H1 (cell line): ENCODE results near the gene FRMD5. TPM values are rescaled to one million over a fixed set of nuclear protein-coding genes. Genes with fewer than 3 reads are reported as not detected.
A peak's percentile ranks its signal among the peaks of the same experiment; 100 is the strongest.

Experiments used
- CTCF ChIA-PET: fragments of 300-600 bp; sonication (Branson Sonifier 250); formaldehyde crosslinking; loops from one replicate; lab custom pipeline; 2021; ENCODE audit not compliant: partially characterized antibody; lab: Charles Lee
- POLR2A ChIA-PET: fragments of 300-600 bp; sonication (Branson Sonifier 250); formaldehyde crosslinking; loops from one replicate; lab custom pipeline; 2021; ENCODE audit warnings: inconsistent platforms; ENCODE audit not compliant: partially characterized antibody; lab: Charles Lee
- DNase-seq, 2 experiments: peaks; one replicate each; pipeline versions ENCODE4 v3.0.0 to v3.0.0-alpha.2; 2010 to 2022; ENCODE audit warnings: low spot score in 2 of 2, low read depth in 1 of 2, mixed read lengths in 1 of 2
- FAIRE-seq: peaks from 2 replicates; lab custom pipeline; 2011; peaks lifted over from hg19 to GRCh38; lab: Jason Lieb, UNC
- H2AFZ ChIP-seq: 2 replicates; pipeline ENCODE4 v1.8.1; 2012; ENCODE audit warnings: low read length, inconsistent platforms
- H2AK5ac ChIP-seq: 2 replicates; pipeline ENCODE4 v1.6.1; 2013; ENCODE audit warnings: low read depth, low read length
- H2BK120ac ChIP-seq: replicated peaks from 2 replicates; pipeline ENCODE3; 2013; ENCODE audit warnings: low read depth, low read length, inconsistent platforms
- H2BK12ac ChIP-seq: 2 replicates; pipeline ENCODE4 v1.6.1; 2013; ENCODE audit warnings: low read depth, low read length
- H2BK15ac ChIP-seq: 2 replicates; pipeline ENCODE4 v1.6.1; 2013; ENCODE audit warnings: low read length
- H2BK20ac ChIP-seq: 2 replicates; pipeline ENCODE4 v1.6.1; 2013; ENCODE audit warnings: low read length
- H2BK5ac ChIP-seq: 2 replicates; pipeline ENCODE4 v1.6.1; 2013; ENCODE audit warnings: low read depth, low read length
- H3K14ac ChIP-seq: 2 replicates; pipeline ENCODE4 v1.6.1; 2013; ENCODE audit warnings: inconsistent platforms; ENCODE audit not compliant: insufficient read length
- H3K18ac ChIP-seq: 2 replicates; pipeline ENCODE4 v1.6.1; 2013; ENCODE audit warnings: low read length; ENCODE audit errors: extremely low read depth
- H3K23ac ChIP-seq: 2 replicates; pipeline ENCODE4 v1.6.1; 2013; ENCODE audit warnings: inconsistent platforms; ENCODE audit not compliant: insufficient read length
- H3K23me2 ChIP-seq: 2 replicates; pipeline ENCODE4 v1.6.1; 2013; ENCODE audit warnings: low read depth, low read length
- H3K27ac ChIP-seq: 2 replicates; pipeline ENCODE4 v1.6.1; 2011; ENCODE audit warnings: low read depth, low read length, inconsistent platforms
- H3K27me3 ChIP-seq, 4 experiments: replicated peaks in 1 of 4; 1 replicate in 1 of 4; 2 replicates in 3 of 4; pipeline versions ENCODE4 v1.6.1 to v1.8.1; 2011 to 2013; ENCODE audit warnings: low read length in 3 of 4, mild to moderate bottlenecking in 3 of 4, inconsistent platforms in 2 of 4, mixed read lengths in 2 of 4, moderate library complexity in 1 of 4; ENCODE audit not compliant: control insufficient read depth in 3 of 4, insufficient read depth in 3 of 4; ENCODE audit errors: extremely low read depth in 1 of 4
- H3K36me3 ChIP-seq, 4 experiments: 2 replicates each; pipeline versions ENCODE4 v1.6.1 to v1.8.1; 2011 to 2013; ENCODE audit warnings: mild to moderate bottlenecking in 4 of 4, low read length in 3 of 4, moderate library complexity in 2 of 4, control low read depth in 1 of 4, inconsistent platforms in 1 of 4; ENCODE audit not compliant: insufficient read depth in 4 of 4, control insufficient read depth in 2 of 4
- H3K4ac ChIP-seq: replicated peaks from 2 replicates; pipeline ENCODE3; 2013; ENCODE audit warnings: low read length, low read depth, mixed read lengths, inconsistent platforms; ENCODE audit not compliant: insufficient read length
- H3K4me1 ChIP-seq, 4 experiments: replicated peaks in 1 of 4; 1 replicate in 1 of 4; 2 replicates in 3 of 4; pipeline versions ENCODE4 v1.6.1 to v1.8.1; 2011 to 2013; ENCODE audit warnings: low read length in 3 of 4, inconsistent platforms in 2 of 4, mixed read lengths in 1 of 4; ENCODE audit not compliant: insufficient read depth in 4 of 4, control insufficient read depth in 3 of 4
- H3K4me2 ChIP-seq, 2 experiments: 2 replicates each; pipeline versions ENCODE4 v1.6.1 to v1.8.1; 2011 to 2013; ENCODE audit warnings: low read depth in 2 of 2, low read length in 2 of 2, control low read depth in 1 of 2, inconsistent platforms in 1 of 2, mild to moderate bottlenecking in 1 of 2; ENCODE audit not compliant: insufficient read depth in 1 of 2
- H3K4me3 ChIP-seq, 4 experiments: fragments of 200-600, 300-600 bp in 1 of 4; sonication (generic), shearing (Covaris generic), sonication (Bioruptor Twin) in 1 of 4; 2 replicates each; pipeline versions ENCODE4 v1.5.1 to v1.8.1; 2011 to 2016; ENCODE audit warnings: low read length in 4 of 4, low read depth in 3 of 4, control low read depth in 2 of 4, inconsistent platforms in 2 of 4, mild to moderate bottlenecking in 2 of 4, mixed read lengths in 1 of 4, moderate library complexity in 1 of 4; ENCODE audit not compliant: insufficient read depth in 2 of 4; ENCODE audit errors: extremely low read depth in 1 of 4
- H3K56ac ChIP-seq: replicated peaks from 2 replicates; pipeline ENCODE3; 2013; ENCODE audit warnings: low read depth, mild to moderate bottlenecking, mixed read lengths, low read length, inconsistent platforms; ENCODE audit not compliant: insufficient read length
- H3K79me1 ChIP-seq: 2 replicates; pipeline ENCODE4 v1.6.1; 2013; ENCODE audit warnings: low read depth, low read length, control low read depth
- H3K79me2 ChIP-seq, 2 experiments: 2 replicates each; pipeline versions ENCODE4 v1.6.1 to v1.8.1; 2012 to 2013; ENCODE audit warnings: low read length in 2 of 2, mild to moderate bottlenecking in 2 of 2, inconsistent platforms in 1 of 2; ENCODE audit not compliant: insufficient read depth in 2 of 2, control insufficient read depth in 1 of 2
- H3K9ac ChIP-seq, 4 experiments: replicated peaks in 1 of 4; 1 replicate in 1 of 4; 2 replicates in 3 of 4; pipeline versions ENCODE4 v1.6.1 to v1.8.1; 2011 to 2013; ENCODE audit warnings: low read depth in 3 of 4, low read length in 3 of 4, control low read depth in 2 of 4, mild to moderate bottlenecking in 2 of 4, moderate library complexity in 2 of 4, inconsistent platforms in 1 of 4; ENCODE audit errors: extremely low read depth in 1 of 4
- H3K9me3 ChIP-seq, 2 experiments: 2 replicates each; pipeline versions ENCODE4 v1.6.1 to v1.8.1; 2012 to 2013; ENCODE audit warnings: mild to moderate bottlenecking in 2 of 2, moderate library complexity in 2 of 2, control low read depth in 1 of 2, inconsistent platforms in 1 of 2, low read depth in 1 of 2, low read length in 1 of 2, mixed read lengths in 1 of 2; ENCODE audit not compliant: insufficient read depth in 2 of 2
- H4K20me1 ChIP-seq, 2 experiments: replicated peaks in 1 of 2; 2 replicates each; pipeline versions ENCODE3 to v1.8.1; 2011 to 2013; ENCODE audit warnings: inconsistent platforms in 2 of 2, low read length in 2 of 2, mild to moderate bottlenecking in 1 of 2; ENCODE audit not compliant: insufficient read depth in 2 of 2, control insufficient read depth in 1 of 2
- H4K5ac ChIP-seq: 2 replicates; pipeline ENCODE4 v1.6.1; 2013; ENCODE audit warnings: low read length, low read depth, mixed read lengths, inconsistent platforms; ENCODE audit not compliant: insufficient read length
- H4K8ac ChIP-seq: 2 replicates; pipeline ENCODE4 v1.8.0; 2013; ENCODE audit warnings: mild to moderate bottlenecking, moderate library complexity, low read length, inconsistent platforms; ENCODE audit not compliant: insufficient read depth; ENCODE audit errors: extremely low read depth
- H4K91ac ChIP-seq: replicated peaks from 2 replicates; pipeline ENCODE3; 2013; ENCODE audit warnings: low read length, mixed read lengths, inconsistent platforms; ENCODE audit not compliant: insufficient read length
- BACH1 ChIP-seq: IDR thresholded peaks from 2 replicates; pipeline ENCODE4 v1.6.1; 2012; ENCODE audit warnings: low read length, improper control_type of control experiment
- CBX8 ChIP-seq: fragments of 300-800, 300-1000 bp; sonication (generic); IDR thresholded peaks from 2 replicates; pipeline ENCODE4 v1.7.1; 2016; ENCODE audit warnings: low read depth, low read length, borderline replicate concordance
- KDM5A ChIP-seq: fragments of 200-600 bp; IDR thresholded peaks from 2 replicates; pipeline ENCODE4 v1.7.1; 2012; ENCODE audit warnings: mild to moderate bottlenecking, low read length, inconsistent platforms, mixed read lengths
- MAFK ChIP-seq: IDR thresholded peaks from 2 replicates; pipeline ENCODE4 v1.6.1; 2012; ENCODE audit warnings: low read depth, mild to moderate bottlenecking, improper control_type of control experiment, low read length
- YY1 ChIP-seq: IDR thresholded peaks from 2 replicates; pipeline ENCODE4 v1.6.1; 2011; ENCODE audit warnings: low read depth, mild to moderate bottlenecking, low read length
- WGBS, 2 experiments: shearing (Covaris generic) in 1 of 2; methylation state at CpG; one replicate each; pipeline versions ENCODE4 v1.1.6 to v1.1.7; 2013 to 2015; ENCODE audit warnings: low lambda C conversion rate in 2 of 2, mixed read lengths in 2 of 2, inconsistent platforms in 1 of 2, low coverage in 1 of 2, missing lambda C conversion rate in 1 of 2; ENCODE audit not compliant: insufficient replicate concordance in 2 of 2, insufficient coverage in 1 of 2, insufficient read length in 1 of 2; ENCODE audit errors: extremely low coverage in 1 of 2, missing lambda C conversion rate in 1 of 2; 5-methylcytosine and 5-hydroxymethylcytosine counted together
- polyA plus RNA-seq, 7 experiments: library from polyadenylated mRNA; depleted of rRNA in 3 of 7; stranded (reverse) in 5 of 7; unstranded in 2 of 7; fragments of >200 nt in 5 of 7; fragments of 200-250 nt in 2 of 7; gene quantifications; 1 replicate in 5 of 7; 2 replicates in 1 of 7; 4 replicates in 1 of 7; pipeline versions ENCODE4 v1.2.1 to v1.2.3, GENCODE V29; 2011 to 2013; ENCODE audit warnings: missing spikeins in 2 of 7, mixed read lengths in 2 of 7
- total RNA-seq: library from RNA; stranded (reverse); fragmentation: NEBNext Ultra II Directional; extraction: Animal tissue kit (Norgen Biotek cat#: 25700); gene quantifications from 2 replicates; pipeline ENCODE4 v1.2.1, GENCODE V29; 2021

The FRMD5 gene
- total and polyA plus RNA-seq, 2 of the 8 experiments (the other 6 are each of a cell fraction or from before 2014, with no cell fraction given): 10.1 to 12.6 TPM

DNA sequence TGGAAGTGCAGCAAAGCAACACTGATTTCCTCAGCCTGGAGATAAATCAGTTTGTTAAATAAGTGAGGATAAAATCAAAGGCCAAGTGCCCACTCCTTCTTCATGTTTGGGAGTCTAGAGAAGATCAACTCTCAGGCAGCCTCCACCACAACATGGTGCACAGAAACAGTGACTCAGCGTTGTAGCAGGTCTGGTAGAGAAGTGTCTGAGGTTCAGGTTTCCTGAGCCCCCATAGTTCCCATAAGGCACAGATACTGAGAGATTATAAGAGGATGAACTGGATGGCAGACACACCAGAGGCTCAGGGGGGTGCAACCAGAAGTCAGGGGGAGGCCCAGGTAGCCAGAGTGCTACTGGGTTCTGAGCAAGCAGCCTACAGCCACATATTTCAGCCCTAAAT lies 166.7 kb downstream of the FRMD5 start:
- no peak overlapping the region for H4K5ac ChIP-seq
- H2AK5ac ChIP-seq: no peak overlapping the region
- H2AFZ ChIP-seq: no peak overlapping the region

More for the DNA sequence above, 166.7 kb downstream of the FRMD5 start:
- peaks cover 0 to 3% (median 0%) of the 10 kb centered on the region in 4 experiments; a peak in 1 of 7 replicates for H3K4me1 ChIP-seq
- no peak overlapping the region for H4K91ac ChIP-seq
- H3K4me3 ChIP-seq: no peak overlapping the region
- no peak overlapping the region for H3K27ac ChIP-seq
- no peaks in the 10 kb centered on the region; a peak in 1 of 4 replicates for H3K9me3 ChIP-seq
- FAIRE-seq: no peak
- WGBS, 2 experiments: 83% methylated on average over 1 of the region's 1 CpG; no CpG with 5 or more reads in 1 of the 2 experiments
- no peak overlapping the region for H2BK12ac ChIP-seq
- no peak overlapping the region for H3K9ac ChIP-seq
- TF ChIP-seq CBX8: no peak
- no peak for TF ChIP-seq KDM5A
- TF ChIP-seq MAFK: 0 out of 2 replicates have a peak, but pooled peaks have one; percentile 31
- TF ChIP-seq YY1: no peak
- peak; percentile 64 for TF ChIP-seq BACH1
- H3K79me2 ChIP-seq: 0 out of 4 replicates have a peak, but pooled peaks cover 0 to 2% of the 10 kb centered on the region in 2 experiments
- no peaks in the 10 kb centered on the region for H4K20me1 ChIP-seq
- H2BK20ac ChIP-seq: no peak overlapping the region
- no peak overlapping the region for H3K18ac ChIP-seq
- H3K36me3 ChIP-seq: no peaks in the 10 kb centered on the region
- H2BK15ac ChIP-seq: no peak overlapping the region
- H3K14ac ChIP-seq: no peak overlapping the region
- ChIA-PET POLR2A (no interaction called here), CTCF (interaction anchor here (0.9 to 1.0 kb wide), 2 partner anchors 24 to 290 kb away, joined by 3 to 4 read pairs; no protein-coding TSS in a partner anchor)
- H2BK120ac ChIP-seq: no peak overlapping the region
- no peak for DNase-seq
- no peak overlapping the region for H3K23ac ChIP-seq
- no peak overlapping the region for H2BK5ac ChIP-seq
- no peak overlapping the region for H3K4me2 ChIP-seq
- H3K56ac ChIP-seq: no peak overlapping the region
- no peaks in the 10 kb centered on the region for H3K27me3 ChIP-seq
- no peaks in the 10 kb centered on the region; the same call in 1 of the 2 replicates for H3K79me1 ChIP-seq
- H4K8ac ChIP-seq: no peak overlapping the region
- H3K23me2 ChIP-seq: no peaks in the 10 kb centered on the region
- H3K4ac ChIP-seq: no peak overlapping the region
